Measurements from ENCODE around the gene METTL1. TPM values are rescaled to one million over a fixed set of nuclear protein-coding genes. Genes with fewer than 3 reads are reported as not detected.

METTL1 gene
- total and polyA plus RNA-seq, 9 of the 15 experiments (the other 6 are each of a cell fraction or from before 2014, with no cell fraction given), result 12.6 to 65.9 (median 39.2) TPM

DNA sequence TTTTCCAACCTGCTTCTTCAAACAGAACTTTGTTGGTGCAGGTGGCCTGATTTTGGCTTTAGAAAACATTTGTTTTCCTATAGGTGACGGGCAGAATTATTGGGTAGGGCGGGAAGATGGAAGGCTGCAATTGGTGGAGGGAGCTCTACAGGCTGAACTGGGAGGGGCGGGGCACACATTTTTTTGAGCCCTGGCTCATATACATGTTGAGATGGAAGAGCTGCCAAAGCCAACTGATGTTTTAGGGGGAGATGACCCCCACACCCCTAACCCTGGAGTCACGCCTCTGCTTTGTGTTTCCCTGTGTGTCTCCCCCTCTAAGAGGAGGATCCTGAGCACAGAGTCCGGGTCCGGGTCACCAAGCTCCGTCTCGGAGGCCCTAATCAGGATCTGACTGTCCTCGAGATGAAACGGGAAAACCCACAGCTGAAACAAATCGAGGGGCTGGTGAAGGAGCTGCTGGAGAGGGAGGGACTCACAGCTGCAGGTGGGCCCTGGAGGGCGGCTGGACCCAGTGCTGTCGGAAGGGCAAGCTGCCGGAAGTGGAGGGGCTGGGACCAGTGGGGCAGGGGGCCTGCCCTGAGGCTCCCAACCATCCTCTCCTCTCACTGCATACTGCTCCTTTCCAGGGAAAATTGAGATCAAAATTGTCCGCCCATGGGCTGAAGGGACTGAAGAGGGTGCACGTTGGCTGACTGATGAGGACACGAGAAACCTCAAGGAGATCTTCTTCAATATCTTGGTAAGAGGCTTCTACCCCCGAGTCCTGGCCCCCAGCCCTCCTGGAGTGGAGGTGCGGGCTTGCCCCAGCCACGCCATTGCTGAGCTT is 51.9 kb downstream of the METTL1 start:
- Histone ChIP-seq H3K36me3 (ENCODE audit: control insufficient read depth, insufficient read depth, low read length) (peaks cover 52% of the 10 kb centered on the region; the same call in 2 of the 3 replicates), H4K20me1 (replicated peaks; ENCODE audit: control insufficient read depth, insufficient read depth, low read length) (no peaks in the 10 kb centered on the region), H3K27me3 (ENCODE audit: control insufficient read depth in 2 of 2, insufficient read depth in 2 of 2, low read length in 2 of 2) (no peaks in the 10 kb centered on the region), H3K4me3 (no peak overlapping the region), H3K79me2 (ENCODE audit: control insufficient read depth, insufficient read depth, low read length) (no peaks in the 10 kb centered on the region), H3K9ac (ENCODE audit: insufficient read depth in 1 of 2, low read depth in 2 of 2, low read length in 2 of 2) (peak overlapping the region in 1 of 2 experiments; percentile 2; a peak in 1 of 4 replicates), H3K27ac (ENCODE audit: extremely low read depth, low read depth, low read length) (no peak overlapping the region), H3K9me1 (ENCODE audit: control insufficient read depth, insufficient read depth, low read length) (no peaks in the 10 kb centered on the region), H3K4me1 (replicated peaks in 1 of 2; ENCODE audit: control insufficient read depth in 2 of 2, insufficient read depth in 2 of 2, low read length in 2 of 2) (peaks cover 0 to 3% of the 10 kb centered on the region in 2 experiments; a peak in 1 of 5 replicates), H3K4me2 (ENCODE audit: insufficient read depth, low read length) (no peak overlapping the region), H2AFZ (ENCODE audit: low read depth, low read length) (no peak overlapping the region), H3K9me3 (replicated peaks; ENCODE audit: control insufficient read depth, insufficient read depth, low read depth, low read length) (no peaks in the 10 kb centered on the region)
- in situ Hi-C loops (cut with MboI) (no loop called here), intact Hi-C loops (cut with micrococcal nuclease) (no loop called here)
- DNase-seq (ENCODE audit: extremely low read depth in 1 of 4, low spot score in 3 of 4) (no peak), ATAC-seq (no peak), FAIRE-seq (no peak)
- TF ChIP-seq, protein P1, sequence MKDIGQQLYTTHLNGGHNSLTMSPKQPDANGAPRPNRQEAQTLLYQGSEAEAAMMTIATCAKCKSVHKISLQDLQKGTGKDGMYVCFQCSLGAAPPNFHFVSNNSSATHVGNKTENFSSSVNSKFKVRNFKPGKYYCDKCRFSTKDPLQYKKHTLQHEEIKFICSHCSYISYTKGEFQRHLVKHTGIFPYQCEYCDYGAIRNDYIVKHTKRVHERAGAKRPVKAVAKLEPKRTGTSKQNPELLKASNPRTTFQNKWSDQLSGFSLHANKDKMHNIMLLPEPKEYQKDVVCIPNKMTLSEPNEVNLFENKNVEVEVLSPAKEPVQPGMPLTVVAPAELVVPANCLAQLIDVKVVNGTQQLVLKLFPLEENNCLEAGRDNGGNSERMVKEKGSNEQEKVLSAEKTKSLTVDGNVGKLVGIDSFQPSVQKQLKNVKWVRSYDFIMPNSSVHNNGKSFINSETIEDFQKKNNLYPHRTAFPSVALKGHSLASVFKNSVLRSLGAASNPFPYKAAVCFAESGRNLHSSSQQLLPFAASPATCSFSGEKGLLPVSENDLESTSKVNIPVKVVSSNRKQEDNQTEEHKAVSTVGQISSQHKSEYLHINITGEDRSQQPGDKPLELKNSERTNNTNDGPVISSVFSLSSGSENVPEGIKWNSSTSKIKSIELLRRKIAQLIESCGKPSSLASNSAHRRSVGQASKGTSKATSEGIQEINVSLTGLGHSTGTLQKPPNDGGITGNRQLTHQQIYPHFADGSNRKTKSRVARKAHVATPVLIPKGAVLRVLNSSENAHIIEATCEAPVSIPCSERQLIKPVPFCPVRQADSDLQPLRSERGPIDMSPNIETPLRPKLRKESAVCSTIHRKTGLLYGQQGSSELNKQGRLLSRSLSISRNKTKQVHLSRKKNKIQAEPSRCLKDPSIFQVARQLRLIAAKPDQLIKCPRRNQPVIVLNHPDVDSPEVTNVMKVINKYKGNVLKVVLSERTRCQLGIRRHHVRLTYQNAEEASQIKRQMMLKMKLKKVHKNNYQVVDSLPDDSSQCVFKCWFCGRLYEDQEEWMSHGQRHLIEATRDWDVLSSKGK (CRISPR knock-in tag; IDR thresholded peaks at IDR 0.05), result no peak
- TF ChIP-seq ZNF316 (IDR thresholded peaks at IDR 0.05) (no peak), SIN3A (IDR thresholded peaks at IDR 0.05; ENCODE audit: borderline replicate concordance in 2 of 2, control insufficient read depth in 1 of 2, low read depth in 2 of 2, low read length in 2 of 2) (no peak), ZNF347 (CRISPR knock-in tag; IDR thresholded peaks at IDR 0.05; ENCODE audit: low read depth) (no peak), HDGF (IDR thresholded peaks at IDR 0.05) (no peak)
- POLR2A ChIA-PET, result interaction anchor here (0.9 to 1.1 kb wide), 2 partner anchors 14 to 17 kb away, joined by 3 read pairs; no protein-coding TSS in a partner anchor
- BruUV-seq (replicated peaks), result no TSS peak
- 82% methylated on average over 18 of the region's 20 CpGs for WGBS (ENCODE audit: insufficient coverage, low coverage, missing lambda C conversion rate)
- CTCF ChIA-PET (ENCODE audit: low intra/inter-chr PET ratio), result no interaction called here

All from K562 (cell line).